NB4 (cell line): ENCODE data around the gene SPATA31E1.
"Not testable (repeated sequence)": the region's sequence is repeated elsewhere in the genome, so short reads cannot be mapped to it uniquely, and the experiment has no call there.

Experiments
- CTCF ChIP-seq: IDR thresholded peaks from one replicate; pipeline ENCODE4 v1.5.1; 2012; ENCODE audit warnings: low read depth, low read length
- MAX ChIP-seq: IDR thresholded peaks from 2 replicates; pipeline ENCODE4 v1.6.1; 2011; ENCODE audit warnings: low read depth, low read length
- MYC ChIP-seq: IDR thresholded peaks from 2 replicates; pipeline ENCODE4 v1.6.1; 2011; ENCODE audit warnings: low read depth, low read length
- POLR2A ChIP-seq: IDR thresholded peaks from 2 replicates; pipeline ENCODE4 v1.6.1; 2011; ENCODE audit warnings: mild to moderate bottlenecking; ENCODE audit not compliant: insufficient read length; ENCODE audit errors: extremely low read depth

- TF ChIP-seq POLR2A, CTCF, MAX, MYC: not testable (repeated sequence)
Observed at GRCh38 chr9:87938336-87938735, 55.7 kb downstream of the SPATA31E1 start.
